CD4-positive, CD25-positive, alpha-beta regulatory T cell (primary cell): ENCODE results near the gene COL5A1. TPM values are rescaled to one million over a fixed set of nuclear protein-coding genes. Genes with fewer than 3 reads are reported as not detected.

ENCODE experiments used
- ATAC-seq, 2 donors: fragments of 150-1000 bp; cut with Tn5 transposase; one replicate each; pipeline ENCODE4 v1.10.0; 2021; ENCODE audit warnings: low read depth in 2 of 2, moderate number of reproducible peaks in 2 of 2, moderate library complexity in 1 of 2
- DNase-seq, 3 donors: peaks; one replicate each; pipeline versions ENCODE4 v3.0.0 to v3.0.0-alpha.2; 2012 to 2022; ENCODE audit warnings: mixed read lengths in 1 of 3
- H3K27ac ChIP-seq: one replicate; pipeline ENCODE4 v1.7.0; 2013; ENCODE audit warnings: mild to moderate bottlenecking, low read length; ENCODE audit not compliant: insufficient read depth, poor library complexity, severe bottlenecking
- H3K27me3 ChIP-seq: one replicate; pipeline ENCODE4 v1.7.0; 2013; ENCODE audit warnings: low read length; ENCODE audit not compliant: control insufficient read depth, insufficient read depth
- H3K36me3 ChIP-seq: one replicate; pipeline ENCODE4 v1.7.0; 2013; ENCODE audit warnings: mild to moderate bottlenecking, low read length, moderate library complexity; ENCODE audit not compliant: control insufficient read depth, insufficient read depth
- H3K4me1 ChIP-seq: 2 replicates; pipeline ENCODE4 v1.7.0; 2013; ENCODE audit warnings: mild to moderate bottlenecking, low read length; ENCODE audit not compliant: insufficient read depth, control insufficient read depth, poor library complexity, severe bottlenecking
- H3K4me3 ChIP-seq: one replicate; pipeline ENCODE4 v1.7.0; 2013; ENCODE audit warnings: low read depth, mild to moderate bottlenecking, low read length, moderate library complexity
- H3K9me3 ChIP-seq, 2 experiments: 1 replicate in 1 of 2; 2 replicates in 1 of 2; pipeline ENCODE4 v1.7.0; 2013; ENCODE audit warnings: low read length in 2 of 2, mild to moderate bottlenecking in 1 of 2, moderate library complexity in 1 of 2; ENCODE audit not compliant: control insufficient read depth in 2 of 2
- H3K27ac Mint-ChIP-seq, 3 donors: one replicate each; pipeline ENCODE4 v1.8.0; 2020 to 2022; ENCODE audit warnings: mild to moderate bottlenecking in 3 of 3, mixed read lengths in 3 of 3, moderate library complexity in 2 of 3
- H3K27me3 Mint-ChIP-seq: one replicate; pipeline ENCODE4 v1.8.0; 2022; ENCODE audit warnings: mild to moderate bottlenecking, mixed read lengths
- H3K36me3 Mint-ChIP-seq: one replicate; pipeline ENCODE4 v1.8.0; 2020; ENCODE audit warnings: mixed read lengths
- H3K4me1 Mint-ChIP-seq, 4 donors: one replicate each; pipeline ENCODE4 v1.8.0; 2020 to 2022; ENCODE audit warnings: mixed read lengths in 4 of 4, mild to moderate bottlenecking in 1 of 4
- H3K4me3 Mint-ChIP-seq, 4 donors: one replicate each; pipeline ENCODE4 v1.8.0; 2020 to 2022; ENCODE audit warnings: mild to moderate bottlenecking in 4 of 4, mixed read lengths in 4 of 4, moderate library complexity in 3 of 4
- H3K9me3 Mint-ChIP-seq, 7 donors: one replicate each; pipeline ENCODE4 v1.8.0; 2020 to 2022; ENCODE audit warnings: mixed read lengths in 7 of 7, mild to moderate bottlenecking in 3 of 7, moderate library complexity in 2 of 7
- polyA plus RNA-seq, 4 donors: library from polyadenylated mRNA; unstranded; fragments of 300-500 nt; fragmentation: Illumina TruSeq; gene quantifications; one replicate each; pipeline ENCODE4 v1.2.3, GENCODE V29; 2021
- total RNA-seq: library from RNA; stranded (reverse); gene quantifications from one replicate; pipeline ENCODE4 v1.2.3, GENCODE V29; 2022

COL5A1 gene
- total and polyA plus RNA-seq, 5 donors from 2014 or later, result 0.02 to 1.7 (median 0.10) TPM; not detected in 2

- Histone ChIP-seq H3K36me3 (no peaks in the 10 kb centered on the region), H3K27me3 (no peaks in the 10 kb centered on the region), H3K4me3 (no peak overlapping the region), H3K27ac (no peak overlapping the region), H3K4me1 (no peaks in the 10 kb centered on the region), H3K9me3 (no peaks in the 10 kb centered on the region)
- Mint-ChIP-seq H3K27ac (no peak overlapping the region), H3K36me3 (no peaks in the 10 kb centered on the region), H3K4me3 (no peak overlapping the region), H3K27me3 (peaks cover 4% of the 10 kb centered on the region), H3K4me1 (no peaks in the 10 kb centered on the region), H3K9me3 (peaks cover 0 to 2% (median 0%) of the 10 kb centered on the region in 7 donors)
- ATAC-seq (no peak), DNase-seq (peak in 2 of 3 donors; percentile 4 to 21)
Measured at GRCh38 chr9:134738869-134739659, 97.5 kb downstream of the COL5A1 start.

GRCh38 chr9:134739660-134739968 lies 98.0 kb downstream of the COL5A1 start:
- Histone ChIP-seq H3K27ac (no peak overlapping the region), H3K4me1 (no peaks in the 10 kb centered on the region), H3K36me3 (no peaks in the 10 kb centered on the region), H3K27me3 (no peaks in the 10 kb centered on the region), H3K9me3 (no peaks in the 10 kb centered on the region), H3K4me3 (no peak overlapping the region)
- no peak for DNase-seq
- Mint-ChIP-seq H3K27me3 (peaks cover 4% of the 10 kb centered on the region), H3K27ac (no peak overlapping the region), H3K36me3 (no peaks in the 10 kb centered on the region), H3K4me1 (no peaks in the 10 kb centered on the region), H3K9me3 (peaks cover 0 to 2% (median 0%) of the 10 kb centered on the region in 7 donors), H3K4me3 (no peak overlapping the region)
- ATAC-seq, result no peak

GRCh38 chr9:134740071-134740470 lies 98.5 kb downstream of the COL5A1 start:
- H3K4me3 ChIP-seq, result no peak overlapping the region
- Mint-ChIP-seq H3K9me3 (peaks cover 0 to 2% (median 0%) of the 10 kb centered on the region in 7 donors), H3K27ac (no peak overlapping the region), H3K27me3 (peaks cover 4% of the 10 kb centered on the region), H3K4me1 (no peaks in the 10 kb centered on the region), H3K4me3 (no peak overlapping the region), H3K36me3 (no peaks in the 10 kb centered on the region)
- no peaks in the 10 kb centered on the region for H3K4me1 ChIP-seq
- ATAC-seq (no peak), DNase-seq (no peak)
- no peaks in the 10 kb centered on the region for H3K9me3 ChIP-seq
- no peaks in the 10 kb centered on the region for H3K36me3 ChIP-seq
- no peak overlapping the region for H3K27ac ChIP-seq
- no peaks in the 10 kb centered on the region for H3K27me3 ChIP-seq

GRCh38 chr9:134741846-134742245 lies 100.2 kb downstream of the COL5A1 start:
- ATAC-seq, result no peak
- H3K36me3 ChIP-seq, result no peaks in the 10 kb centered on the region
- H3K36me3 Mint-ChIP-seq, result no peaks in the 10 kb centered on the region
- no peak for DNase-seq
- H3K4me3 ChIP-seq, result no peak overlapping the region
- no peak overlapping the region for H3K4me3 Mint-ChIP-seq
- H3K27ac Mint-ChIP-seq, result no peak overlapping the region
- no peaks in the 10 kb centered on the region for H3K4me1 Mint-ChIP-seq
- no peaks in the 10 kb centered on the region for H3K27me3 ChIP-seq
- no peak overlapping the region for H3K27ac ChIP-seq
- H3K27me3 Mint-ChIP-seq, result peaks cover 3% of the 10 kb centered on the region
- H3K4me1 ChIP-seq, result no peaks in the 10 kb centered on the region
- no peaks in the 10 kb centered on the region for H3K9me3 ChIP-seq
- H3K9me3 Mint-ChIP-seq, result peaks cover 0 to 2% (median 0%) of the 10 kb centered on the region in 7 donors

GRCh38 chr9:134742822-134743535 lies 101.4 kb downstream of the COL5A1 start:
- H3K27ac Mint-ChIP-seq, result no peak overlapping the region

GRCh38 chr9:134743853-134744252 lies 102.2 kb downstream of the COL5A1 start:
- Mint-ChIP-seq H3K27ac (no peak overlapping the region), H3K4me3 (no peak overlapping the region), H3K27me3 (no peaks in the 10 kb centered on the region), H3K4me1 (no peaks in the 10 kb centered on the region), H3K36me3 (no peaks in the 10 kb centered on the region), H3K9me3 (peaks cover 0 to 2% (median 0%) of the 10 kb centered on the region in 7 donors)
- Histone ChIP-seq H3K27me3 (no peaks in the 10 kb centered on the region), H3K36me3 (no peaks in the 10 kb centered on the region), H3K9me3 (peaks cover 0 to 5% of the 10 kb centered on the region in 2 experiments), H3K27ac (no peak overlapping the region), H3K4me1 (no peaks in the 10 kb centered on the region), H3K4me3 (no peak overlapping the region)
- no peak for DNase-seq
- no peak for ATAC-seq

More at GRCh38 chr9:134742822-134743535, 101.4 kb downstream of the COL5A1 start:
- Histone ChIP-seq H3K36me3 (no peaks in the 10 kb centered on the region), H3K4me1 (no peaks in the 10 kb centered on the region), H3K27ac (no peak overlapping the region), H3K27me3 (no peaks in the 10 kb centered on the region), H3K4me3 (no peak overlapping the region), H3K9me3 (peaks cover 0 to 4% of the 10 kb centered on the region in 2 experiments)
- no peak for DNase-seq
- no peak for ATAC-seq
- H3K36me3 Mint-ChIP-seq, result no peaks in the 10 kb centered on the region
- no peaks in the 10 kb centered on the region for H3K4me1 Mint-ChIP-seq
- H3K9me3 Mint-ChIP-seq, result peaks cover 0 to 2% (median 0%) of the 10 kb centered on the region in 7 donors
- no peaks in the 10 kb centered on the region for H3K27me3 Mint-ChIP-seq
- H3K4me3 Mint-ChIP-seq, result no peak overlapping the region

- H3K4me1 Mint-ChIP-seq, result no peaks in the 10 kb centered on the region
- ATAC-seq (no peak), DNase-seq (no peak)
- H3K27me3 Mint-ChIP-seq, result no peaks in the 10 kb centered on the region
- Histone ChIP-seq H3K27ac (no peak overlapping the region), H3K36me3 (no peaks in the 10 kb centered on the region), H3K4me1 (no peaks in the 10 kb centered on the region), H3K27me3 (no peaks in the 10 kb centered on the region), H3K9me3 (peaks cover 0 to 5% of the 10 kb centered on the region in 2 experiments), H3K4me3 (no peak overlapping the region)
- H3K4me3 Mint-ChIP-seq, result no peak overlapping the region
- peaks cover 0 to 2% (median 0%) of the 10 kb centered on the region in 7 donors for H3K9me3 Mint-ChIP-seq
- no peaks in the 10 kb centered on the region for H3K36me3 Mint-ChIP-seq
- H3K27ac Mint-ChIP-seq, result no peak overlapping the region
Measured at GRCh38 chr9:134744385-134745295, 103.0 kb downstream of the COL5A1 start.
